Nephron (organoid): ENCODE results near the gene RYR1.
A peak's percentile ranks its signal among the peaks of the same experiment; 100 is the strongest.

Experiments used
- H3K27ac Mint-ChIP-seq, 3 experiments: 2 replicates each; pipeline ENCODE4 v1.8.0; 2020; ENCODE audit warnings: mixed read lengths in 3 of 3, mild to moderate bottlenecking in 2 of 3, moderate library complexity in 1 of 3
- H3K27me3 Mint-ChIP-seq: 2 replicates; pipeline ENCODE4 v1.8.0; 2021; ENCODE audit warnings: low read depth, mild to moderate bottlenecking, moderate library complexity, mixed read lengths
- H3K36me3 Mint-ChIP-seq: 2 replicates; pipeline ENCODE4 v1.8.0; 2020; ENCODE audit warnings: low read depth, mixed read lengths
- H3K4me1 Mint-ChIP-seq: 2 replicates; pipeline ENCODE4 v1.8.0; 2020; ENCODE audit warnings: mixed read lengths
- H3K4me3 Mint-ChIP-seq, 3 experiments: 2 replicates each; pipeline ENCODE4 v1.8.0; 2020; ENCODE audit warnings: mild to moderate bottlenecking in 3 of 3, mixed read lengths in 3 of 3, moderate library complexity in 2 of 3
- H3K9me3 Mint-ChIP-seq: 2 replicates; pipeline ENCODE4 v1.8.0; 2020; ENCODE audit warnings: mixed read lengths
- TF ChIP-seq, protein P1 (sequence below), 3 experiments: fragments of 200-600 bp; sonication (generic); IDR thresholded peaks; one replicate each; pipeline ENCODE4 v1.5.0; 2021; ENCODE audit warnings: antibody characterized with exemption in 3 of 3; ENCODE audit not compliant: unreplicated experiment in 3 of 3

Gene RYR1

DNA sequence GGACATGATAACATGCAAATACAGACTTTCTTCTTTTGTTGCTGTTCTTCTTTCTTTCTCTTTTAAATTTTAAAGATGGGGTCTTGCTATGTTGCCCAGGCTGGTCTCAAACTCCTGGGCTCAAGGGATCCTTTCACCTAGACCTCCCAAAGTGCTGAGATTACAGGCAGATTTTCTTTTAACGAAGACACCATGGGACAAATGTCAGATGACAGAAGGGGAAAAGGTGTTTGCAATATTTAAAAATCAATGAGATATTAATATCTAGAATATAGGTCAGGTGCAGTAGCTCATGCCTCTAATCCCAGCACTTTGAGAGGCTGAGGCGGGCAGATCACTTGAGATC lies 3.7 kb upstream of the RYR1 start:
- Mint-ChIP-seq H3K27me3 (peaks cover 13% of the 10 kb centered on the region), H3K4me1 (peaks cover 19% of the 10 kb centered on the region), H3K27ac (no peak overlapping the region), H3K4me3 (no peak overlapping the region), H3K36me3 (no peaks in the 10 kb centered on the region), H3K9me3 (no peaks in the 10 kb centered on the region)
- TF ChIP-seq, protein P1, sequence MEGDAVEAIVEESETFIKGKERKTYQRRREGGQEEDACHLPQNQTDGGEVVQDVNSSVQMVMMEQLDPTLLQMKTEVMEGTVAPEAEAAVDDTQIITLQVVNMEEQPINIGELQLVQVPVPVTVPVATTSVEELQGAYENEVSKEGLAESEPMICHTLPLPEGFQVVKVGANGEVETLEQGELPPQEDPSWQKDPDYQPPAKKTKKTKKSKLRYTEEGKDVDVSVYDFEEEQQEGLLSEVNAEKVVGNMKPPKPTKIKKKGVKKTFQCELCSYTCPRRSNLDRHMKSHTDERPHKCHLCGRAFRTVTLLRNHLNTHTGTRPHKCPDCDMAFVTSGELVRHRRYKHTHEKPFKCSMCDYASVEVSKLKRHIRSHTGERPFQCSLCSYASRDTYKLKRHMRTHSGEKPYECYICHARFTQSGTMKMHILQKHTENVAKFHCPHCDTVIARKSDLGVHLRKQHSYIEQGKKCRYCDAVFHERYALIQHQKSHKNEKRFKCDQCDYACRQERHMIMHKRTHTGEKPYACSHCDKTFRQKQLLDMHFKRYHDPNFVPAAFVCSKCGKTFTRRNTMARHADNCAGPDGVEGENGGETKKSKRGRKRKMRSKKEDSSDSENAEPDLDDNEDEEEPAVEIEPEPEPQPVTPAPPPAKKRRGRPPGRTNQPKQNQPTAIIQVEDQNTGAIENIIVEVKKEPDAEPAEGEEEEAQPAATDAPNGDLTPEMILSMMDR (IDR thresholded peaks at IDR 0.05; ENCODE audit: unreplicated experiment in 3 of 3): no peak

DNA sequence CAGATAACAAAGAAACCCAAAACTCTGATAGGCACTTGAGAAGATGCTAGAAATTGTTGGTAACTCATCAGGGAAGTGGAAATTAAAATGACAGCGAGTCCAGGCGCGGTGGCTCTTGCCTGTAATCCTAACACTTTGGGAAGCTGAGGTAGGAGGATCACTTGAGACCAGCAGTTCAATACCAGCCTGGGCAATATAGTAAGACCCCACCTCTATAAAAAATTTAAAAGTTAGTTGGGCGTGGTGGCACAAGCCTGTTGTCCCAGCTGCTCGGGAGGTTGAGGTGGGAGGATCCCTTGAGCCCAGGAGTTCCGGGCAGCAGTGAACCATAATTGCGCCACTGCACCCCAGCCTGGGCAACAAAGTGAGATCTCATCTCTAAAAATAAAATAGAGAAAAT lies 2.6 kb upstream of the RYR1 start:
- Mint-ChIP-seq H3K36me3 (no peaks in the 10 kb centered on the region), H3K4me3 (no peak overlapping the region), H3K4me1 (peaks cover 19% of the 10 kb centered on the region), H3K27me3 (peaks cover 13% of the 10 kb centered on the region), H3K9me3 (no peaks in the 10 kb centered on the region), H3K27ac (no peak overlapping the region)
- TF ChIP-seq, protein P1 (IDR thresholded peaks at IDR 0.05; ENCODE audit: unreplicated experiment in 3 of 3): no peak

DNA sequence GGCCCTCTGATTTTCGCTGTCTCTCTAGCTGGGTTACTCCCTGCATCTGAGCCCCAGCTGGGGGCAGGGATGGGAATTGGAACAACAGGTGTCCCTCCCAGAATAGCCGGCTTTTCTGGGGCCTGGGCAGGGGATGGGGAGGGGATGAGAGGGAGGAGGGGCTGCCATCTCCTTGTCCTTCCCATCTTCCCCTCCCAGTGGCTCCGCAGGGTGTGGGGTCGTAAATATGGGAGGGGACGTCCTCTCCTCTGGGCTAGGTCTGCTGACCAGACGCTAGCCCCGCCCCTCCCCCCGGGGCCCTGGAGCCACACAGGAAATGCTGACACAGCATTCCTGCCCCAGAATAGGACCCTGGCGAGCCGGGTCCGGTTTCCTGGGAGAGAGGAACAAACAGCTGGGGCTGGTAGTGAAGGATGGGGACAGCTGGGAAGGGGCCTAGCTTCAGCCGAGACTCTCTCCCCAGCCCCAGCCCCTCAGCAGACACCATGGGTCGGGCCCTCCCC lies 1.1 kb downstream of the RYR1 start:
- Mint-ChIP-seq H3K27ac (peak overlapping the region; percentile 50 to 92 (median 86)), H3K4me1 (peaks cover 25% of the 10 kb centered on the region), H3K36me3 (no peaks in the 10 kb centered on the region), H3K27me3 (peaks cover 13% of the 10 kb centered on the region), H3K4me3 (peak overlapping the region; percentile 80 to 92 (median 87)), H3K9me3 (no peaks in the 10 kb centered on the region)
- TF ChIP-seq, protein P1 (IDR thresholded peaks at IDR 0.05; ENCODE audit: unreplicated experiment in 3 of 3): no peak

DNA sequence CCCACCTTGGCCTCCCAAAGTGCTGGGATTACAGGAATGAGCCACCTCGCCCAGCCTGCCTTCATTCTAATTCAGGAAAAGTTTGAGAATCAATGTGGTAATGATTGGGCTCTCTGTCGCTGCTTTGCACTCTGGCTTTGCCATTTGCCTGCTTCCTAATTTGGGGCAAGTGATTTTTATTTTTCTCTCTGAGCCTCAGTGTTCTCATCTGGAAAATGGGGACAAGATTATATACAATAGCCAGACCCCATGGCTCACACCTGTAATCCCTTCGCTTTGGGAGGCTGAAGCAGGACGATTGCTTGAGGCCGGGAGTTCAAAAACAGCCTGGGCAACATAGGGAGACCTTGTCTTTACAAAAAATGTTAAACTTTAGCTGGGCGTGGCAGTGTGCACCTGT lies 3.8 kb downstream of the RYR1 start:
- Mint-ChIP-seq H3K36me3 (no peaks in the 10 kb centered on the region), H3K27ac (no peak overlapping the region), H3K27me3 (peaks cover 13% of the 10 kb centered on the region), H3K4me3 (peak overlapping the region in 2 of 3 experiments; percentile 34 to 51), H3K4me1 (peaks cover 25% of the 10 kb centered on the region), H3K9me3 (no peaks in the 10 kb centered on the region)
- TF ChIP-seq, protein P1 (IDR thresholded peaks at IDR 0.05; ENCODE audit: unreplicated experiment in 3 of 3): no peak

DNA sequence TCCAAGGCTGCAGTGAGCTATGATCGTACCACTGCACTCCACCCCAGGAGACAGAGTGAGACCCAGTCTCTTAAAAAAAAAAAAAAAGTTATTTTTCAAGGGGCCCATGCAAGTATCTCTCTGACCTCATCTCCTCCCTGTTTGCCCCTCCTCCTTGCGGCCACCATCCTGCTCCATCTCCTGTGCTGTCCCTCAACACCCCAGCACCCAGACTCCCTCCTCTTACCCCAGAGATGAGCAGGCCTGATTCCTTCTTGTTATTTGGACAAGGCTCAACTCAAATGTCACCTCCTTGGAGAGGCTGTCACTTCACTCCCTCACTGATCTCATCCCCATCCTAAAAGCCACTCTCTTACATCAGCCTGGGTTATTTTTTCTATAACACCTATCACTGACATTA lies 4.4 kb downstream of the RYR1 start:
- no peaks in the 10 kb centered on the region for H3K9me3 Mint-ChIP-seq
- peaks cover 13% of the 10 kb centered on the region for H3K27me3 Mint-ChIP-seq
- H3K4me1 Mint-ChIP-seq: peaks cover 25% of the 10 kb centered on the region
- TF ChIP-seq, protein P1 (IDR thresholded peaks at IDR 0.05; ENCODE audit: unreplicated experiment in 3 of 3): no peak
- peak overlapping the region in 2 of 3 experiments; percentile 41 to 68 for H3K4me3 Mint-ChIP-seq
- H3K36me3 Mint-ChIP-seq: no peaks in the 10 kb centered on the region
- peak overlapping the region in 1 of 3 experiments; percentile 15 for H3K27ac Mint-ChIP-seq

DNA sequence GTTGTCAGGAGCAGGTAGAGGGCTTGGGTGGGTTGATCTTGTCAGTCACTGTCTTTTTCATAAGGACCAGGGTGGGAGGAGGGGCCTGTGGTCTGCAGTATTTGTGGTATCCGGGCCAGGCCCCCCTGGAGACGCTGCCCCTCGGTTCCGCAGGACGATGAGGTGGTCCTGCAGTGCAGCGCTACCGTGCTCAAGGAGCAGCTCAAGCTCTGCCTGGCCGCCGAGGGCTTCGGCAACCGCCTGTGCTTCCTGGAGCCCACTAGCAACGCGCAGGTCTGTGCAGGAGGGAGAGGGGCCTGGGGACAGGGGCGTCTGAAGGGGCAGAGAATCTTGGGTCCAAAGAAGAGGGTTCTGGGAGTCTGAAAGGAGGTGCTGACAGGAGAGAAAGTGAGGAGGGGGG lies 7.1 kb downstream of the RYR1 start:
- Mint-ChIP-seq H3K4me3 (no peak overlapping the region), H3K9me3 (no peaks in the 10 kb centered on the region), H3K4me1 (peaks cover 16% of the 10 kb centered on the region), H3K36me3 (no peaks in the 10 kb centered on the region), H3K27ac (no peak overlapping the region), H3K27me3 (peaks cover 3% of the 10 kb centered on the region)
- TF ChIP-seq, protein P1 (IDR thresholded peaks at IDR 0.05; ENCODE audit: unreplicated experiment in 3 of 3): no peak
